ENCODE results near the gene TRIM44.

- TF ChIP-seq, protein P1, sequence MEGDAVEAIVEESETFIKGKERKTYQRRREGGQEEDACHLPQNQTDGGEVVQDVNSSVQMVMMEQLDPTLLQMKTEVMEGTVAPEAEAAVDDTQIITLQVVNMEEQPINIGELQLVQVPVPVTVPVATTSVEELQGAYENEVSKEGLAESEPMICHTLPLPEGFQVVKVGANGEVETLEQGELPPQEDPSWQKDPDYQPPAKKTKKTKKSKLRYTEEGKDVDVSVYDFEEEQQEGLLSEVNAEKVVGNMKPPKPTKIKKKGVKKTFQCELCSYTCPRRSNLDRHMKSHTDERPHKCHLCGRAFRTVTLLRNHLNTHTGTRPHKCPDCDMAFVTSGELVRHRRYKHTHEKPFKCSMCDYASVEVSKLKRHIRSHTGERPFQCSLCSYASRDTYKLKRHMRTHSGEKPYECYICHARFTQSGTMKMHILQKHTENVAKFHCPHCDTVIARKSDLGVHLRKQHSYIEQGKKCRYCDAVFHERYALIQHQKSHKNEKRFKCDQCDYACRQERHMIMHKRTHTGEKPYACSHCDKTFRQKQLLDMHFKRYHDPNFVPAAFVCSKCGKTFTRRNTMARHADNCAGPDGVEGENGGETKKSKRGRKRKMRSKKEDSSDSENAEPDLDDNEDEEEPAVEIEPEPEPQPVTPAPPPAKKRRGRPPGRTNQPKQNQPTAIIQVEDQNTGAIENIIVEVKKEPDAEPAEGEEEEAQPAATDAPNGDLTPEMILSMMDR (IDR thresholded peaks at IDR 0.05): no peak
- no peak for TF ChIP-seq POLR2A (IDR thresholded peaks at IDR 0.05)
These were observed 73.3 kb downstream of the TRIM44 start for GRCh38 chr11:35735903-35736302.
